ENCODE results near the gene SRRM2. TPM values are rescaled to one million over a fixed set of nuclear protein-coding genes. Genes with fewer than 3 reads are reported as not detected.

Gene SRRM2
- total and polyA plus RNA-seq, 9 of the 15 experiments (the other 6 are each of a cell fraction or from before 2014, with no cell fraction given) = 26.7 to 563 (median 81.1) TPM

- no peak for DNase-seq (ENCODE audit: extremely low read depth in 1 of 4, low spot score in 3 of 4)
- no peak for ATAC-seq
- TF ChIP-seq KLF6 (CRISPR knock-in tag; IDR thresholded peaks at IDR 0.05; ENCODE audit: borderline replicate concordance) (no peak), ELK3 (CRISPR knock-in tag; IDR thresholded peaks at IDR 0.05) (no peak), FOXK1 (CRISPR knock-in tag; IDR thresholded peaks at IDR 0.05; ENCODE audit: borderline replicate concordance) (no peak), POLR2AphosphoS5 (IDR thresholded peaks at IDR 0.05; ENCODE audit: control insufficient read depth, insufficient read depth, low read depth, low read length) (no peak), TAL1 (IDR thresholded peaks at IDR 0.05) (no peak), JUND (IDR thresholded peaks at IDR 0.05; ENCODE audit: borderline replicate concordance, low read depth, low read length) (no peak), JUND (tag; IDR thresholded peaks at IDR 0.05; ENCODE audit: borderline replicate concordance, low read depth, low read length) (no peak), TGIF2 (CRISPR knock-in tag; IDR thresholded peaks at IDR 0.05) (no peak), BDP1 (IDR thresholded peaks at IDR 0.05; ENCODE audit: insufficient read depth, insufficient read length) (no peak), MYBL2 (IDR thresholded peaks at IDR 0.05; ENCODE audit: low read depth) (no peak), MYBL2 (CRISPR knock-in tag; IDR thresholded peaks at IDR 0.05; ENCODE audit: borderline replicate concordance) (no peak), ZHX1 (conservative IDR thresholded peaks at IDR 0.05; ENCODE audit: low read length) (no peak), E2F8 (IDR thresholded peaks at IDR 0.05; ENCODE audit: low read depth, partially characterized antibody) (no peak), HMG20B (CRISPR knock-in tag; IDR thresholded peaks at IDR 0.05) (no peak), THAP7 (CRISPR knock-in tag; IDR thresholded peaks at IDR 0.05) (no peak), HNRNPK (IDR thresholded peaks at IDR 0.05; ENCODE audit: low read depth, low read length, poor library complexity, severe bottlenecking) (no peak), DACH1 (IDR thresholded peaks at IDR 0.05; ENCODE audit: partially characterized antibody) (no peak)
- no peak for FAIRE-seq
- intact Hi-C loops (cut with micrococcal nuclease) = no loop called here
- H3K27ac ChIP-seq (ENCODE audit: extremely low read depth, low read depth, low read length) = no peak overlapping the region
- H3K4me2 ChIP-seq (ENCODE audit: insufficient read depth, low read length) = no peak overlapping the region
- no peaks in the 10 kb centered on the region for H3K36me3 ChIP-seq (ENCODE audit: control insufficient read depth, insufficient read depth, low read length)
- H3K79me2 ChIP-seq (ENCODE audit: control insufficient read depth, insufficient read depth, low read length) = no peaks in the 10 kb centered on the region
- in situ Hi-C loops (cut with MboI) = no loop called here
- peaks cover 4 to 38% of the 10 kb centered on the region in 2 experiments; a peak in 4 of 5 replicates for H3K27me3 ChIP-seq (ENCODE audit: control insufficient read depth in 2 of 2, insufficient read depth in 2 of 2, low read length in 2 of 2)
- H2AFZ ChIP-seq (ENCODE audit: low read depth, low read length) = no peak overlapping the region
- WGBS (ENCODE audit: insufficient coverage, low coverage, missing lambda C conversion rate) = 0% methylated on average over 4 of the region's 4 CpGs
- H3K9ac ChIP-seq (ENCODE audit: insufficient read depth in 1 of 2, low read depth in 2 of 2, low read length in 2 of 2) = no peak overlapping the region
- H3K9me1 ChIP-seq (ENCODE audit: control insufficient read depth, insufficient read depth, low read length) = no peaks in the 10 kb centered on the region
- H3K4me1 ChIP-seq (replicated peaks in 1 of 2; ENCODE audit: control insufficient read depth in 2 of 2, insufficient read depth in 2 of 2, low read length in 2 of 2) = no peaks in the 10 kb centered on the region; a peak in 1 of 5 replicates
- POLR2A ChIA-PET = no interaction called here
- CTCF ChIA-PET (ENCODE audit: low intra/inter-chr PET ratio) = no interaction called here
- no peak overlapping the region for H3K4me3 ChIP-seq
- BruUV-seq (replicated peaks) = no TSS peak
- peaks cover 4% of the 10 kb centered on the region; the same call in 1 of the 2 replicates for H3K9me3 ChIP-seq (replicated peaks; ENCODE audit: control insufficient read depth, insufficient read depth, low read depth, low read length)
- no peaks in the 10 kb centered on the region for H4K20me1 ChIP-seq (replicated peaks; ENCODE audit: control insufficient read depth, insufficient read depth, low read length)
These were observed 52.3 kb downstream of the SRRM2 start for GRCh38 chr16:2804728-2805127.
